PC-3 (cell line): ENCODE measurements around the gene SLC46A2.

ENCODE experiments used
- EZH2 ChIP-seq: fragments of 300-600 bp; sonication (generic); IDR thresholded peaks from one replicate; pipeline ENCODE4 v1.6.1; 2017; ENCODE audit warnings: antibody characterized with exemption, mild to moderate bottlenecking, low read length; ENCODE audit not compliant: unreplicated experiment
- EZH2phosphoT487 ChIP-seq: fragments of 300-600 bp; sonication (generic); IDR thresholded peaks from 2 replicates; pipeline ENCODE4 v1.6.1; 2018; ENCODE audit warnings: mild to moderate bottlenecking, antibody characterized with exemption, low read length, borderline replicate concordance
- TF ChIP-seq, protein P1 (sequence below): fragments of 300-600 bp; sonication (generic); conservative IDR thresholded peaks from 2 replicates; pipeline ENCODE4 v1.5.1; 2017; ENCODE audit warnings: antibody characterized with exemption, low read depth, mild to moderate bottlenecking, low read length

DNA sequence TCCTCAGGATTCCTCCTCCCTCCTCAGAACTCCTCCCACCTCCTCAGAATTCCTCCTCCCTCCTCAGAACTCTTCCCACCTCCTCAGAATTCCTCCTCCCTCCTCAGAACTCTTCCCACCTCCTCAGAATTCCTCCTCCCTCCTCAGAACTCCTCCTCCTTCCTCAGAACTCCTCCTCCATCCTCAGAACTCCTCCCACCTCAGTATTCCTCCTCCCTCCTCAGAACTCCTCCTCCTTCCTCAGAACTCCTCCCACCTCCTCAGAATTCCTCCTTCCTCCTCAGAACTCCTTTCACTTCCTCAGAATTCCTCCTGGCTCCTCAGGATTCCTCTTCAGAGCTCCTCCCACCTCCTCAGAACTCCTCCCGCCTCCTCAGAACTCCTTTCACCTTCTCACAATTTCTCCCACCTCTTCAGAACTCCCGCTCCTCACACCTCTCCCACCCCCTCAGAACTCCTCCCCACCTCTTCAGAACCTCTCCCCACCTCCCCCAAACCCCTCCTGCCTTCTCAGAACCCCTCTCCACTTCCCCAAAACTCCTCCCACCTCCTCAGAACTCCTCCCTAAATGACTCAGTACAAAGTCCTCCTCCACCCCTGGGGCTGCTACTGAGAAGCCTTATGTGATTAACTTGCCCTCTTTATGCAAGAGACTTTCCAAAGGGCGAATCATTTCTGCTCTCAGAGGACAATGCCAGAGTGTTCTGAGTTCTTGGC, 23.2 kb downstream of the SLC46A2 start:
- TF ChIP-seq, protein P1, sequence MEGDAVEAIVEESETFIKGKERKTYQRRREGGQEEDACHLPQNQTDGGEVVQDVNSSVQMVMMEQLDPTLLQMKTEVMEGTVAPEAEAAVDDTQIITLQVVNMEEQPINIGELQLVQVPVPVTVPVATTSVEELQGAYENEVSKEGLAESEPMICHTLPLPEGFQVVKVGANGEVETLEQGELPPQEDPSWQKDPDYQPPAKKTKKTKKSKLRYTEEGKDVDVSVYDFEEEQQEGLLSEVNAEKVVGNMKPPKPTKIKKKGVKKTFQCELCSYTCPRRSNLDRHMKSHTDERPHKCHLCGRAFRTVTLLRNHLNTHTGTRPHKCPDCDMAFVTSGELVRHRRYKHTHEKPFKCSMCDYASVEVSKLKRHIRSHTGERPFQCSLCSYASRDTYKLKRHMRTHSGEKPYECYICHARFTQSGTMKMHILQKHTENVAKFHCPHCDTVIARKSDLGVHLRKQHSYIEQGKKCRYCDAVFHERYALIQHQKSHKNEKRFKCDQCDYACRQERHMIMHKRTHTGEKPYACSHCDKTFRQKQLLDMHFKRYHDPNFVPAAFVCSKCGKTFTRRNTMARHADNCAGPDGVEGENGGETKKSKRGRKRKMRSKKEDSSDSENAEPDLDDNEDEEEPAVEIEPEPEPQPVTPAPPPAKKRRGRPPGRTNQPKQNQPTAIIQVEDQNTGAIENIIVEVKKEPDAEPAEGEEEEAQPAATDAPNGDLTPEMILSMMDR, result no peak
- no peak for TF ChIP-seq EZH2
- no peak for TF ChIP-seq EZH2phosphoT487
